Measurements from ENCODE around the gene USP32.

- TF ChIP-seq KDM1A (IDR thresholded peaks at IDR 0.05; ENCODE audit: borderline replicate concordance) (no peak), CREM (IDR thresholded peaks at IDR 0.05; ENCODE audit: low read depth) (no peak)
Measured at GRCh38 chr17:60151355-60151754, 240.6 kb downstream of the USP32 start.

Measured in GM12878 (cell line).